Measurements from ENCODE around the gene UHMK1.
"Not testable (repeated sequence)": the region's sequence is repeated elsewhere in the genome, so short reads cannot be mapped to it uniquely, and the experiment has no call there.

UHMK1 gene

GRCh38 chr1:162568802-162569201 is 71.2 kb downstream of the UHMK1 start:
- no peak for DNase-seq

GRCh38 chr1:162570718-162571117 is 73.1 kb downstream of the UHMK1 start:
- DNase-seq: no peak

GRCh38 chr1:162571121-162571520 is 73.5 kb downstream of the UHMK1 start:
- not testable (repeated sequence) for DNase-seq

- DNase-seq: no peak
These were observed 74.1 kb downstream of the UHMK1 start for GRCh38 chr1:162571696-162572095.

GRCh38 chr1:162573136-162573535 is 75.5 kb downstream of the UHMK1 start:
- DNase-seq: no peak

GRCh38 chr1:162578071-162578700 is 80.6 kb downstream of the UHMK1 start:
- no peak for DNase-seq

GRCh38 chr1:162578936-162579335 is 81.3 kb downstream of the UHMK1 start:
- no peak for DNase-seq

Measured in activated CD4-positive, alpha-beta T cell treated with anti-CD3 and anti-CD28 coated beads, Interleukin-2, amount 50 U/mL, for 48 hours (primary cell).